ENCODE results near the gene TAF11L5.
"Not testable (repeated sequence)": the region's sequence is repeated elsewhere in the genome, so short reads cannot be mapped to it uniquely, and the experiment has no call there.

Gene TAF11L5

GRCh38 chr5:17524935-17525334, at the start of gene TAF11L5:
TSS of gene TAF11L5 (plus strand) at chr5:17525235.
- not testable (repeated sequence) for DNase-seq

GRCh38 chr5:17477043-17477442, 48.0 kb upstream of the TAF11L5 start:
- DNase-seq: peak in 1 of 3 experiments; percentile 19

- DNase-seq: no peak
These were observed 47.3 kb upstream of the TAF11L5 start for GRCh38 chr5:17477573-17478265.

GRCh38 chr5:17481378-17481777, 43.7 kb upstream of the TAF11L5 start:
- DNase-seq: peak in 1 of 3 experiments; percentile 18

- DNase-seq: no peak
These were observed 42.2 kb upstream of the TAF11L5 start for GRCh38 chr5:17482790-17483189.

GRCh38 chr5:17486464-17487173, 38.4 kb upstream of the TAF11L5 start:
- not testable (repeated sequence) for DNase-seq

- no peak for DNase-seq
These were observed 37.9 kb upstream of the TAF11L5 start for GRCh38 chr5:17487174-17487512.

- DNase-seq: not testable (repeated sequence)
These were observed 33.8 kb upstream of the TAF11L5 start for GRCh38 chr5:17491257-17491656.

- no peak for DNase-seq
These were observed 32.3 kb upstream of the TAF11L5 start for GRCh38 chr5:17492770-17493169.

- DNase-seq: no peak
These were observed 27.6 kb upstream of the TAF11L5 start for GRCh38 chr5:17497446-17497845.

GRCh38 chr5:17497931-17498330, 27.1 kb upstream of the TAF11L5 start, which contains the start of gene TAF11L2:
TSS of gene TAF11L2 (plus strand) at chr5:17498231.
- DNase-seq: not testable (repeated sequence)

- DNase-seq: no peak
These were observed 13.2 kb upstream of the TAF11L5 start for GRCh38 chr5:17511775-17512325.

GRCh38 chr5:17517526-17517925, 7.5 kb upstream of the TAF11L5 start:
- not testable (repeated sequence) for DNase-seq

- not testable (repeated sequence) for DNase-seq
These were observed 7.0 kb upstream of the TAF11L5 start, which contains the start of gene TAF11L3 for GRCh38 chr5:17518067-17518466. TSS of gene TAF11L3 (plus strand) at chr5:17518367.

- not testable (repeated sequence) for DNase-seq
These were observed 5.5 kb upstream of the TAF11L5 start for GRCh38 chr5:17519508-17519907.

GRCh38 chr5:17521501-17521900, 3.5 kb upstream of the TAF11L5 start, which contains the start of gene TAF11L4:
TSS of gene TAF11L4 (plus strand) at chr5:17521801.
- DNase-seq: not testable (repeated sequence)

- DNase-seq: not testable (repeated sequence)
These were observed 1.5 kb downstream of the TAF11L5 start for GRCh38 chr5:17526504-17526903.

- not testable (repeated sequence) for DNase-seq
These were observed 3.3 kb downstream of the TAF11L5 start, which contains the start of gene TAF11L6 for GRCh38 chr5:17528369-17528768. TSS of gene TAF11L6 (plus strand) at chr5:17528669.

Measured in NCI-H1417 (cell line).